DND-41 (cell line): ENCODE data around the gene BMS1.

Experiments
- EZH2 ChIP-seq: IDR thresholded peaks from 3 replicates; pipeline ENCODE4 v1.6.1; 2012; ENCODE audit warnings: borderline replicate concordance, low read depth, mild to moderate bottlenecking, moderate library complexity, low read length, inconsistent platforms; ENCODE audit not compliant: severe bottlenecking
- TF ChIP-seq, protein P1 (sequence below): IDR thresholded peaks from 2 replicates; pipeline ENCODE4 v1.5.1; 2012; ENCODE audit warnings: borderline replicate concordance, low read length, moderate library complexity, mild to moderate bottlenecking; ENCODE audit not compliant: poor library complexity, severe bottlenecking; ENCODE audit errors: extremely low read depth

GRCh38 chr10:42755556-42756093, 27.0 kb upstream of the BMS1 start:
- TF ChIP-seq, protein P1, sequence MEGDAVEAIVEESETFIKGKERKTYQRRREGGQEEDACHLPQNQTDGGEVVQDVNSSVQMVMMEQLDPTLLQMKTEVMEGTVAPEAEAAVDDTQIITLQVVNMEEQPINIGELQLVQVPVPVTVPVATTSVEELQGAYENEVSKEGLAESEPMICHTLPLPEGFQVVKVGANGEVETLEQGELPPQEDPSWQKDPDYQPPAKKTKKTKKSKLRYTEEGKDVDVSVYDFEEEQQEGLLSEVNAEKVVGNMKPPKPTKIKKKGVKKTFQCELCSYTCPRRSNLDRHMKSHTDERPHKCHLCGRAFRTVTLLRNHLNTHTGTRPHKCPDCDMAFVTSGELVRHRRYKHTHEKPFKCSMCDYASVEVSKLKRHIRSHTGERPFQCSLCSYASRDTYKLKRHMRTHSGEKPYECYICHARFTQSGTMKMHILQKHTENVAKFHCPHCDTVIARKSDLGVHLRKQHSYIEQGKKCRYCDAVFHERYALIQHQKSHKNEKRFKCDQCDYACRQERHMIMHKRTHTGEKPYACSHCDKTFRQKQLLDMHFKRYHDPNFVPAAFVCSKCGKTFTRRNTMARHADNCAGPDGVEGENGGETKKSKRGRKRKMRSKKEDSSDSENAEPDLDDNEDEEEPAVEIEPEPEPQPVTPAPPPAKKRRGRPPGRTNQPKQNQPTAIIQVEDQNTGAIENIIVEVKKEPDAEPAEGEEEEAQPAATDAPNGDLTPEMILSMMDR = no peak
- no peak for TF ChIP-seq EZH2
